K562 (cell line): ENCODE data around the gene FAIM. TPM values are rescaled to one million over a fixed set of nuclear protein-coding genes. Genes with fewer than 3 reads are reported as not detected.

Experiments
- ATAC-seq: fragments of 200-7000 bp; cut with Tn5 transposase; 3 replicates; pipeline ENCODE4 v1.9.1; 2020; ENCODE audit warnings: moderate library complexity
- BruUV-seq: library from RNA; stranded (reverse); fragments of 400-500 nt; replicated peaks from 2 replicates; lab custom pipeline; 2021; lab: Mats Ljungman, UMichigan
- CTCF ChIA-PET: fragments of 300-600 bp; formaldehyde crosslinking; extraction: SDS; loops from one replicate; lab custom pipeline; 2021; ENCODE audit warnings: low intra/inter-chr PET ratio; lab: Yijun Ruan, JAX
- POLR2A ChIA-PET: fragments of 300-600, 350-650 bp; sonication (Branson Sonifier 250); formaldehyde crosslinking; extraction: SDS; loops from one replicate; lab custom pipeline; 2021; ENCODE audit warnings: antibody characterized with exemption, inconsistent platforms; lab: Yijun Ruan, JAX
- DNase-seq, 4 experiments: peaks; one replicate each; pipeline versions ENCODE4 v3.0.0 to v3.0.0-alpha.2; 2011 to 2018; ENCODE audit warnings: low spot score in 3 of 4, mixed read lengths in 3 of 4; ENCODE audit errors: extremely low read depth in 1 of 4
- FAIRE-seq: peaks from 2 replicates; lab custom pipeline; 2011; peaks lifted over from hg19 to GRCh38; lab: Jason Lieb, UNC
- H2AFZ ChIP-seq: 2 replicates; pipeline ENCODE4 v1.6.0; 2011; ENCODE audit warnings: low read depth, low read length, control low read depth, inconsistent platforms
- H3K27ac ChIP-seq: fragments of 200-600 bp; 3 replicates; pipeline ENCODE4 v1.8.0; 2011; ENCODE audit warnings: low read depth, mild to moderate bottlenecking, control low read depth, inconsistent platforms, low read length, moderate library complexity, mixed read lengths; ENCODE audit errors: extremely low read depth
- H3K27me3 ChIP-seq, 2 experiments: fragments of 300-600 bp in 1 of 2; 2 replicates in 1 of 2; 3 replicates in 1 of 2; pipeline versions ENCODE4 v1.6.0 to v1.8.0; 2011; ENCODE audit warnings: inconsistent platforms in 2 of 2, low read length in 2 of 2, mild to moderate bottlenecking in 1 of 2, mixed read lengths in 1 of 2, moderate library complexity in 1 of 2; ENCODE audit not compliant: control insufficient read depth in 2 of 2, insufficient read depth in 2 of 2
- H3K36me3 ChIP-seq: fragments of 300-600 bp; 3 replicates; pipeline ENCODE4 v1.8.0; 2011; ENCODE audit warnings: mild to moderate bottlenecking, low read length, inconsistent platforms; ENCODE audit not compliant: control insufficient read depth, insufficient read depth
- H3K4me1 ChIP-seq, 2 experiments: fragments of 200-600 bp in 1 of 2; replicated peaks in 1 of 2; 2 replicates in 1 of 2; 3 replicates in 1 of 2; pipeline versions ENCODE4 v1.5.1 to v1.8.0; 2011; ENCODE audit warnings: inconsistent platforms in 2 of 2, low read length in 2 of 2, mild to moderate bottlenecking in 1 of 2, mixed read lengths in 1 of 2, moderate library complexity in 1 of 2; ENCODE audit not compliant: control insufficient read depth in 2 of 2, insufficient read depth in 2 of 2
- H3K4me2 ChIP-seq: 2 replicates; pipeline ENCODE4 v1.6.1; 2011; ENCODE audit warnings: low read length, control low read depth, inconsistent platforms, mixed read lengths; ENCODE audit not compliant: insufficient read depth
- H3K4me3 ChIP-seq: fragments of 200-600 bp; sonication (generic), shearing (Covaris generic); 2 replicates; pipeline ENCODE4 v1.5.1; 2016; ENCODE audit warnings: control low read depth, inconsistent platforms
- H3K79me2 ChIP-seq: fragments of 200-600 bp; 3 replicates; pipeline ENCODE4 v1.8.0; 2011; ENCODE audit warnings: low read length, inconsistent platforms; ENCODE audit not compliant: control insufficient read depth, insufficient read depth
- H3K9ac ChIP-seq, 2 experiments: 2 replicates each; pipeline versions ENCODE4 v1.6.0 to v1.6.1; 2011; ENCODE audit warnings: low read depth in 2 of 2, low read length in 2 of 2, control low read depth in 1 of 2, inconsistent platforms in 1 of 2, mild to moderate bottlenecking in 1 of 2, mixed read lengths in 1 of 2; ENCODE audit not compliant: insufficient read depth in 1 of 2
- H3K9me1 ChIP-seq: one replicate; pipeline ENCODE4 v1.6.0; 2011; ENCODE audit warnings: inconsistent platforms, mild to moderate bottlenecking, low read length, moderate library complexity; ENCODE audit not compliant: control insufficient read depth, insufficient read depth
- H3K9me3 ChIP-seq: replicated peaks from 2 replicates; pipeline ENCODE4 v1.5.1; 2011; ENCODE audit warnings: low read depth, low read length, inconsistent platforms; ENCODE audit not compliant: control insufficient read depth, insufficient read depth
- H4K20me1 ChIP-seq: replicated peaks from 2 replicates; pipeline ENCODE4 v1.6.1; 2011; ENCODE audit warnings: low read length, inconsistent platforms, mixed read lengths; ENCODE audit not compliant: control insufficient read depth, insufficient read depth
- CBFB ChIP-seq: sonication (generic); formaldehyde crosslinking; IDR thresholded peaks from 2 replicates; pipeline ENCODE4 v1.4.0; 2020; ENCODE audit warnings: mild to moderate bottlenecking, missing genetic modification reagents
- ESRRB ChIP-seq: fragments of 250-450 bp; sonication (Bioruptor Pico); IDR thresholded peaks from 2 replicates; pipeline ENCODE4 v1.5.0; 2020; ENCODE audit warnings: mild to moderate bottlenecking, moderate library complexity, borderline replicate concordance
- FOSL1 ChIP-seq: fragments of 200-800 bp; sonication (Bioruptor generic); conservative IDR thresholded peaks from 2 replicates; pipeline ENCODE4 v1.6.1; 2016; ENCODE audit warnings: missing genetic modification characterization, missing compliant biosample characterization
- MEF2A ChIP-seq: IDR thresholded peaks from 2 replicates; pipeline ENCODE4 v1.6.1; 2011; ENCODE audit warnings: low read depth, mild to moderate bottlenecking, low read length, moderate library complexity; ENCODE audit not compliant: control insufficient read depth
- NONO ChIP-seq, 2 experiments: fragments of 200-400 bp in 1 of 2; fragments of 450-650 bp in 1 of 2; formaldehyde crosslinking in 1 of 2; IDR thresholded peaks; 2 replicates each; pipeline ENCODE4 v1.6.1; 2017; ENCODE audit warnings: low read depth in 2 of 2, mild to moderate bottlenecking in 2 of 2, moderate library complexity in 2 of 2, low read length in 1 of 2
- RB1 ChIP-seq: fragments of 450-650 bp; IDR thresholded peaks from 2 replicates; pipeline ENCODE4 v1.6.1; 2017; ENCODE audit warnings: low read depth, mild to moderate bottlenecking
- SMARCC2 ChIP-seq: fragments of 450-650 bp; IDR thresholded peaks from 2 replicates; pipeline ENCODE4 v1.6.1; 2017; ENCODE audit warnings: antibody characterized with exemption, moderate library complexity, mild to moderate bottlenecking, low read depth
- ZNF584 ChIP-seq: fragments of 200-800 bp; sonication (Bioruptor generic); IDR thresholded peaks from 2 replicates; pipeline ENCODE4 v1.6.1; 2016; ENCODE audit warnings: low read depth, mild to moderate bottlenecking, missing genetic modification characterization, missing compliant biosample characterization
- ZNF695 ChIP-seq: fragments of 450-650 bp; formaldehyde crosslinking; IDR thresholded peaks from 2 replicates; pipeline ENCODE4 v1.4.0; 2020; ENCODE audit warnings: mild to moderate bottlenecking, moderate library complexity
- ZNF707 ChIP-seq: fragments of 250-450 bp; sonication (Bioruptor Pico); conservative IDR thresholded peaks from 2 replicates; pipeline ENCODE4 v1.8.0; 2022; ENCODE audit warnings: inconsistent platforms, mild to moderate bottlenecking, moderate library complexity
- WGBS: fragments of 100-300 bp; shearing (Covaris generic); methylation state at CpG from one replicate; pipeline ENCODE4 v1.1.6; 2016; ENCODE audit warnings: low coverage, mixed read lengths; ENCODE audit not compliant: insufficient coverage; ENCODE audit errors: missing lambda C conversion rate; 5-methylcytosine and 5-hydroxymethylcytosine counted together
- in situ Hi-C: fragments of 300-500 bp; cut with MboI; formaldehyde crosslinking; loops from 4 replicates; pipeline ENCODE4 v1.15.0; 2018; ENCODE audit warnings: inconsistent platforms, mixed read lengths
- intact Hi-C: fragments of 100-400 bp; cut with micrococcal nuclease; formaldehyde crosslinking; loops from 2 replicates; pipeline ENCODE4 v1.14.2; 2022
- polyA plus RNA-seq, 8 experiments: library from polyadenylated mRNA; depleted of rRNA in 4 of 8; stranded (reverse) in 5 of 8; unstranded in 3 of 8; fragments of >200 nt; fragmentation: Nextera tagmentation in 2 of 8; fragmentation: Illumina TruSeq in 1 of 8; extraction: Ambion mirVana in 2 of 8; extraction: Trizol in 1 of 8; gene quantifications; 2 replicates each; pipeline versions ENCODE4 v1.2.1 to v1.2.3, GENCODE V29; 2011 to 2014; ENCODE audit warnings: inconsistent platforms in 1 of 8, missing spikeins in 1 of 8
- total RNA-seq, 7 experiments: library from RNA; depleted of rRNA in 6 of 7; stranded (reverse); fragments of >200 nt in 6 of 7; fragmentation: Illumina TruSeq in 2 of 7; extraction: Trizol in 2 of 7; gene quantifications; 2 replicates each; pipeline versions ENCODE4 v1.2.1 to v1.2.3, GENCODE V29; 2011 to 2021; ENCODE audit warnings: low replicate concordance in 1 of 7
- TF ChIP-seq, protein P1 (sequence below), 2 experiments: fragments of 450-650 bp; IDR thresholded peaks; 2 replicates each; pipeline ENCODE4 v1.6.1; 2016
- TF ChIP-seq, protein P2 (sequence below): fragments of 450-650 bp; formaldehyde crosslinking; IDR thresholded peaks from 2 replicates; pipeline ENCODE4 v1.4.0; 2020; ENCODE audit warnings: mild to moderate bottlenecking, mixed read lengths
- TF ChIP-seq, protein P3 (sequence below), 2 experiments: fragments of 450-650 bp; conservative IDR thresholded peaks; 2 replicates each; pipeline ENCODE4 v1.6.1; 2017; ENCODE audit warnings: mild to moderate bottlenecking in 2 of 2, moderate library complexity in 2 of 2
- TF ChIP-seq, protein P4 (sequence below): fragments of 450-650 bp; formaldehyde crosslinking; IDR thresholded peaks from 2 replicates; pipeline ENCODE4 v1.4.0; 2022; ENCODE audit warnings: missing genetic modification characterization

The FAIM gene
- total and polyA plus RNA-seq, 9 of the 15 experiments (the other 6 are each of a cell fraction or from before 2014, with no cell fraction given), result 2.5 to 7.9 (median 6.6) TPM

DNA sequence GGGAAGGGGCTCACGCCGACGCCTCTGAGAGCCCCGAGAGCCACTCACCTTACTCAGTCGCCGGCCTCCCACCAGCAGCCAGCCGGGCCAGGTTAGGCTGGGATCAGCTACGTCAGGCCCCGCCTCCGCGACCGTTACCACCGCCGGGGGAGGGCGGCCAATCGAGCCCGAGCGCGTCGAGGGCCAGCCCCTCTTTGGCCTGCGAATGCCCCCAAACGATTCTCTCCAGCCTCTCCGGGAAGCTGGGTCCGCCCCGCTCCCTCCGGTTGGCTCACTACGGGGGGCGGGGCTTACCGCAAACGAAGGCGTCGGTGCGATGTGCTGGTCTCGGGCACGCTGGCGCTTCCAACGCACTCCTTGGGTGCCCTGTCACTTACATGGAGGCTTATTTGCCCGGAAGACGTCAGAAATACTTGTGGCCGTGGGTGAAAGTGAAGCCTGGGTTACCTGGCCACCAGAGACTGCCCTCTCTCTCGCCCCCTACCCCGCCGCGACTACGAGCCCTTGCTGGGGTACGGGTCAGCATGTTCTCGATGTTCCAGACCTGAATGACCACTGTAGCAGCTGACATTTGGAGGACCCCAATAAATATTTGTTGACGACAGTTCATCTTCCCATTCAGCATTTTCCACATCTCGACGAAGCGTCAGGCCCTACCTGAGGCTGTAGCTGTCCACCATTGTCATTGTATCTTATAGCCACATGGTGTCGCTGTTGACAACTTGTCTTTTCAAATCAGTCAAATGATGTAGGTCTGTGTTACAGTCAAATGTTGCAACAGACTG, 14.2 kb upstream of the FAIM start, which contains the start of gene CEP70:
Gene CEP70, minus strand, starts transcription at position 111 of the 785 bp plus-strand sequence. CDS start 21,333 bp downstream, outside the sequence.
- H4K20me1 ChIP-seq, result no peaks in the 10 kb centered on the region
- H2AFZ ChIP-seq, result peak within 1 kb of the TSS; percentile 96
- POLR2A ChIA-PET, result interaction anchor here (0.6 to 4.7 kb wide), 11 partner anchors 9 to 337 kb away, joined by 3 to 28 read pairs (median 3); partner anchors contain the start of gene FAIM
- CTCF ChIA-PET, result interaction anchor here (0.5 to 2.0 kb wide), 6 partner anchors 12 to 735 kb away, joined by 3 to 14 read pairs (median 3); no protein-coding TSS in a partner anchor
- peaks cover 0 to 7% of the 10 kb centered on the region in 2 experiments; a peak in 3 of 5 replicates for H3K4me1 ChIP-seq
- peak; percentile 97 for ATAC-seq
- peaks cover 19% of the 10 kb centered on the region for H3K79me2 ChIP-seq
- intact Hi-C loops (loop anchor here (1.0 to 5.0 kb wide), 5 partner anchors 117 to 328 kb away; partner anchors contain the start of gene PIK3CB), in situ Hi-C loops (no loop called here)
- H3K9me1 ChIP-seq, result no peaks in the 10 kb centered on the region
- 1% methylated on average over 44 of the region's 52 CpGs for WGBS
- H3K4me2 ChIP-seq, result peak within 1 kb of the TSS; percentile 91
- H3K27me3 ChIP-seq, result no peaks in the 10 kb centered on the region
- peak; percentile 88 to 93 (median 92) for DNase-seq
- BruUV-seq, result TSS peak; percentile 93
- H3K27ac ChIP-seq, result peak within 1 kb of the TSS; percentile 78
- peaks cover 3% of the 10 kb centered on the region; the same call in 2 of the 3 replicates for H3K36me3 ChIP-seq
- FAIRE-seq, result peak; percentile 98
- H3K4me3 ChIP-seq, result peak within 1 kb of the TSS; percentile 64
- H3K9ac ChIP-seq, result peak within 1 kb of the TSS; percentile 72 to 92
- H3K9me3 ChIP-seq, result no peaks in the 10 kb centered on the region
- TF ChIP-seq NONO (IDR thresholded peaks at IDR 0.05; ENCODE audit: low read depth in 2 of 2, low read length in 1 of 2) (no peak), MEF2A (peak; percentile 15; the same call in 1 of the 2 replicates), RB1 (peak; percentile 57; the same call in 1 of the 2 replicates), ZNF584 (CRISPR knock-in tag) (no peak), ESRRB (CRISPR knock-in tag) (no peak), ZNF695 (CRISPR knock-in tag) (no peak), ZNF707 (CRISPR knock-in tag) (no peak), CBFB (CRISPR knock-in tag) (no peak), SMARCC2 (no peak), FOSL1 (tag) (0 out of 2 replicates have a peak, but pooled peaks have one; percentile 32)
- TF ChIP-seq, protein P1, sequence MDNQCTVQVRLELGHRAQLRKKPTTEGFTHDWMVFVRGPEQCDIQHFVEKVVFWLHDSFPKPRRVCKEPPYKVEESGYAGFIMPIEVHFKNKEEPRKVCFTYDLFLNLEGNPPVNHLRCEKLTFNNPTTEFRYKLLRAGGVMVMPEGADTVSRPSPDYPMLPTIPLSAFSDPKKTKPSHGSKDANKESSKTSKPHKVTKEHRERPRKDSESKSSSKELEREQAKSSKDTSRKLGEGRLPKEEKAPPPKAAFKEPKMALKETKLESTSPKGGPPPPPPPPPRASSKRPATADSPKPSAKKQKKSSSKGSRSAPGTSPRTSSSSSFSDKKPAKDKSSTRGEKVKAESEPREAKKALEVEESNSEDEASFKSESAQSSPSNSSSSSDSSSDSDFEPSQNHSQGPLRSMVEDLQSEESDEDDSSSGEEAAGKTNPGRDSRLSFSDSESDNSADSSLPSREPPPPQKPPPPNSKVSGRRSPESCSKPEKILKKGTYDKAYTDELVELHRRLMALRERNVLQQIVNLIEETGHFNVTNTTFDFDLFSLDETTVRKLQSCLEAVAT (IDR thresholded peaks at IDR 0.05), result peak in 1 of 2 experiments; percentile 99; a peak in 2 of 4 replicates
- TF ChIP-seq, protein P2, sequence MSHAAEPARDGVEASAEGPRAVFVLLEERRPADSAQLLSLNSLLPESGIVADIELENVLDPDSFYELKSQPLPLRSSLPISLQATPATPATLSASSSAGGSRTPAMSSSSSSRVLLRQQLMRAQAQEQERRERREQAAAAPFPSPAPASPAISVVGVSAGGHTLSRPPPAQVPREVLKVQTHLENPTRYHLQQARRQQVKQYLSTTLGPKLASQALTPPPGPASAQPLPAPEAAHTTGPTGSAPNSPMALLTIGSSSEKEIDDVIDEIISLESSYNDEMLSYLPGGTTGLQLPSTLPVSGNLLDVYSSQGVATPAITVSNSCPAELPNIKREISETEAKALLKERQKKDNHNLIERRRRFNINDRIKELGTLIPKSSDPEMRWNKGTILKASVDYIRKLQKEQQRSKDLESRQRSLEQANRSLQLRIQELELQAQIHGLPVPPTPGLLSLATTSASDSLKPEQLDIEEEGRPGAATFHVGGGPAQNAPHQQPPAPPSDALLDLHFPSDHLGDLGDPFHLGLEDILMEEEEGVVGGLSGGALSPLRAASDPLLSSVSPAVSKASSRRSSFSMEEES (CRISPR knock-in tag), result no peak
- TF ChIP-seq, protein P3, sequence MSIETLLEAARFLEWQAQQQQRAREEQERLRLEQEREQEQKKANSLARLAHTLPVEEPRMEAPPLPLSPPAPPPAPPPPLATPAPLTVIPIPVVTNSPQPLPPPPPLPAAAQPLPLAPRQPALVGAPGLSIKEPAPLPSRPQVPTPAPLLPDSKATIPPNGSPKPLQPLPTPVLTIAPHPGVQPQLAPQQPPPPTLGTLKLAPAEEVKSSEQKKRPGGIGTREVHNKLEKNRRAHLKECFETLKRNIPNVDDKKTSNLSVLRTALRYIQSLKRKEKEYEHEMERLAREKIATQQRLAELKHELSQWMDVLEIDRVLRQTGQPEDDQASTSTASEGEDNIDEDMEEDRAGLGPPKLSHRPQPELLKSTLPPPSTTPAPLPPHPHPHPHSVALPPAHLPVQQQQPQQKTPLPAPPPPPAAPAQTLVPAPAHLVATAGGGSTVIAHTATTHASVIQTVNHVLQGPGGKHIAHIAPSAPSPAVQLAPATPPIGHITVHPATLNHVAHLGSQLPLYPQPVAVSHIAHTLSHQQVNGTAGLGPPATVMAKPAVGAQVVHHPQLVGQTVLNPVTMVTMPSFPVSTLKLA (conservative IDR thresholded peaks at IDR 0.05), result peak; percentile 49 to 71
- TF ChIP-seq, protein P4, sequence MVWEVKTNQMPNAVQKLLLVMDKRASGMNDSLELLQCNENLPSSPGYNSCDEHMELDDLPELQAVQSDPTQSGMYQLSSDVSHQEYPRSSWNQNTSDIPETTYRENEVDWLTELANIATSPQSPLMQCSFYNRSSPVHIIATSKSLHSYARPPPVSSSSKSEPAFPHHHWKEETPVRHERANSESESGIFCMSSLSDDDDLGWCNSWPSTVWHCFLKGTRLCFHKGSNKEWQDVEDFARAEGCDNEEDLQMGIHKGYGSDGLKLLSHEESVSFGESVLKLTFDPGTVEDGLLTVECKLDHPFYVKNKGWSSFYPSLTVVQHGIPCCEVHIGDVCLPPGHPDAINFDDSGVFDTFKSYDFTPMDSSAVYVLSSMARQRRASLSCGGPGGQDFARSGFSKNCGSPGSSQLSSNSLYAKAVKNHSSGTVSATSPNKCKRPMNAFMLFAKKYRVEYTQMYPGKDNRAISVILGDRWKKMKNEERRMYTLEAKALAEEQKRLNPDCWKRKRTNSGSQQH (CRISPR knock-in tag), result no peak
